ENCODE data around the gene ARHGAP36.

The ARHGAP36 gene

GRCh38 chrX:131072871-131073571 lies 14.9 kb downstream of the ARHGAP36 start:
- no peak for DNase-seq

GRCh38 chrX:131073607-131074006 lies 15.5 kb downstream of the ARHGAP36 start:
- no peak for DNase-seq

- DNase-seq, result no peak
Observed at GRCh38 chrX:131081772-131082740, 23.9 kb downstream of the ARHGAP36 start.

- no peak for DNase-seq
Observed at GRCh38 chrX:131083510-131084142, 25.5 kb downstream of the ARHGAP36 start.

- no peak for DNase-seq
Observed at GRCh38 chrX:131084145-131084544, 26.0 kb downstream of the ARHGAP36 start.

- no peak for DNase-seq
Observed at GRCh38 chrX:131136776-131137175, 78.6 kb downstream of the ARHGAP36 start.

GRCh38 chrX:131139072-131139471 lies 80.9 kb downstream of the ARHGAP36 start:
- DNase-seq, result no peak
